GM18909 (cell line): ENCODE results near the gene LRRC59.
"Not testable (repeated sequence)": the region's sequence is repeated elsewhere in the genome, so short reads cannot be mapped to it uniquely, and the experiment has no call there.

Source experiments
- ATAC-seq: cut with Tn5 transposase; IDR thresholded peaks from one replicate; pipeline ENCODE4 v1.9.1; 2021; ENCODE audit warnings: mild to moderate bottlenecking; ENCODE audit not compliant: unreplicated experiment, poor library complexity

The LRRC59 gene

GRCh38 chr17:50424996-50425681, 27.8 kb upstream of the LRRC59 start:
- ATAC-seq, result no peak

GRCh38 chr17:50424246-50424995, 27.1 kb upstream of the LRRC59 start:
- no peak for ATAC-seq

GRCh38 chr17:50423553-50424159, 26.3 kb upstream of the LRRC59 start:
- ATAC-seq, result no peak

- ATAC-seq, result no peak
These were observed 25.4 kb upstream of the LRRC59 start for GRCh38 chr17:50422738-50423137.

- ATAC-seq, result no peak
These were observed 24.2 kb upstream of the LRRC59 start for GRCh38 chr17:50421308-50422051.

- ATAC-seq, result no peak
These were observed 23.2 kb upstream of the LRRC59 start for GRCh38 chr17:50420419-50421112.

- ATAC-seq, result not testable (repeated sequence)
These were observed 22.3 kb upstream of the LRRC59 start for GRCh38 chr17:50419577-50419976.

GRCh38 chr17:50414808-50415207, 17.5 kb upstream of the LRRC59 start:
- no peak for ATAC-seq

- ATAC-seq, result no peak
These were observed 14.9 kb upstream of the LRRC59 start for GRCh38 chr17:50412188-50412732.

- ATAC-seq, result no peak
These were observed 10.6 kb upstream of the LRRC59 start for GRCh38 chr17:50407921-50408320.

- no peak for ATAC-seq
These were observed 9.3 kb upstream of the LRRC59 start for GRCh38 chr17:50406578-50406977.

- not testable (repeated sequence) for ATAC-seq
These were observed 8.0 kb upstream of the LRRC59 start for GRCh38 chr17:50405351-50405750.

GRCh38 chr17:50399591-50399990, 2.3 kb upstream of the LRRC59 start:
- not testable (repeated sequence) for ATAC-seq

- ATAC-seq, result not testable (repeated sequence)
These were observed 1.3 kb upstream of the LRRC59 start for GRCh38 chr17:50398672-50399071.

- no peak for ATAC-seq
These were observed 579 bp upstream of the LRRC59 start for GRCh38 chr17:50397919-50398285.

GRCh38 chr17:50396261-50397110, 837 bp downstream of the LRRC59 start:
- ATAC-seq, result no peak

GRCh38 chr17:50394711-50395110, 2.6 kb downstream of the LRRC59 start:
- no peak for ATAC-seq

GRCh38 chr17:50393700-50394099, 3.6 kb downstream of the LRRC59 start:
- no peak for ATAC-seq

- ATAC-seq, result no peak
These were observed 4.7 kb downstream of the LRRC59 start for GRCh38 chr17:50392621-50393020.
